HG03439 (cell line): Measurements from ENCODE around the gene ITCH.
"Not testable (repeated sequence)": the region's sequence is repeated elsewhere in the genome, so short reads cannot be mapped to it uniquely, and the experiment has no call there.

Experiments
- ATAC-seq: cut with Tn5 transposase; IDR thresholded peaks from one replicate; pipeline ENCODE4 v1.9.1; 2021; ENCODE audit warnings: mild to moderate bottlenecking, moderate library complexity; ENCODE audit not compliant: unreplicated experiment

Gene ITCH

DNA sequence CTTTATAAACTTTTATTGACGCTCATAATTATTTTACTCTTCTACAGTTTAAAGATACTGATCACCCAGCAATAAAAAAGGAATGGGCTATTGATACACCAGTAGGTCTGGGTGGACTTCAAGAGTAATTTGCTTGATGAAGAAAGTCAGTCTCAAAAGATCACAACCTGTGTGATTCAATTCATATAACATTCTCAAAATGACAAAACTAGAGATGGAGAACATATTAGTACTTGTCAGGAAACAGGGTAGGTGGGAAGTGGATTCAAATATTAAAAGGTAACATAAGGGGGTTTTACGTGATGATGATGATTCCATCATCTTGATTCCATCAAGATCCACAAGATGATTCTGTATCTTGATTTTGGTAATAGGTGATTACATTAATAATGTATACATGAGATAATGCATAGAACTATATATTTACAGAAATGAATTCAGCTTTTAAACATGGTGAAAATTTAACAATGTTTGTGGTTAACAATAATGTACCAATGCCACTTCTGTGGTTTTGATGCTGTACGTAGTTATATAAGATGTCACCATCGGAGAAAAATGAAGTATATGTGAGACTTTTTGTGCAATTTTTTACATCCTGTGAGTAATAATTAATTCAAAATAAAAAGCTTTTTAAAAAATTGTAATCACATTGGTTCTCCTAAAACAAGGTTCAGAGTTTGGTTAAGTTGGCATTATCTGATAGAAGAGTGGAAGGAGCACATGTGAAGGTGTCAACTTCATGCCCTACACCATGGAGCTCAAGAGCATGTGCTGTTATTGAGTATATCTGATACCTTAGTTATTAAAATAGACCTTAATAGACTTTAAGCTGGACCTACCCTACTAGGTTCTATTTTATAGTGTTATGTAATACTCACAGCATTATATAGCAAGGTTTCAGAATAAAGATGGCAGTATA lies 86.9 kb downstream of the ITCH start:
- no peak for ATAC-seq

DNA sequence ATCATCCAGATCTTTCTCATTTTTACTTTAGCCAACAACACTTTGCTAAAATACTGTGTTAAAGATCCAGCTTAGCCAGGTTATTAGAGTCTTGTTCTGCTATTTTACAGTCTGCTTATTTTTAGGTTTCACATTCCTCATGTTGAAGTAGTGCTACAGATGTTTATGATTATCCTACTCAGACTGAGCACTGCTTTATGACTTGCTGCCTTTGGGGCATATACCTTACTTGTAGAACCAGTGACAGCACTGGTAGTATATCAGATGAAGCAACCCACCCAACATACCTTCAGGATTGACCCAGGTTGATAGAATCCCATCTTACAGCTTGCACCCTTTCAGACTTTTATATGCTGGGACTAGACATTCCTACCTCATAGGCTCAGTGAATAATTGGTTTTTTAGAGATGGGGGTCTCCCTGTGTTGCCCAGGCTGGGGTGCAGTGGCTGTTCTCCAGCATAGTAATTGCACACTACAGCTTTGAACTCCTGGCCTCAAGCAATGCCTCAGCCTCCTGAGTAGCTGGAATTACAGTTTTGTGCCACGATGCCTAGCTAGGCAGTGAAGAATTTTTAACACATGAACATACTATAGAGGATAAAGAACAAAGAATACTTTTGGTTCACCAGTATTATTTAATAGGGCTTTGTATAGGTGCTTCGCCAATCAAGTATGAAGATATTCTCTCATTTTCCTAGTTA lies 89.4 kb downstream of the ITCH start:
- no peak for ATAC-seq

DNA sequence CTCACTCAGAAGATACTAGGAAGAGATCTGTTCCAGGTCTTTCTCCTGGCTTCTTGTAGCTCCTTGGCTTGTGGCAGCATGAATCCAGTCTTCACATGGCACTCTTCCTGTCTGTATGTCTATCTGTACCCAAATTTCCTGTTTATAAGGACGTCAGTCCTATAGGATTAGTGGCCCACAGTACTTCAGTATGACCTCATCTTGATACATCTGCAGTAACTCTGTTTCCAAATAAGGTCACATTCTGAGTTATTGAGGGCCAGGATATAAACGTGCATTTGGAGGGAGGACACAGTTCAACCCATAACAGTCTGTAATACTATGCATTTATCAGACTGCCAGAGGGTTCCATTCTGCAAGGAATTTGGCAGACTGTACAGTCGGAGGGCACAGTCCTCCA lies 95.6 kb downstream of the ITCH start:
- no peak for ATAC-seq

DNA sequence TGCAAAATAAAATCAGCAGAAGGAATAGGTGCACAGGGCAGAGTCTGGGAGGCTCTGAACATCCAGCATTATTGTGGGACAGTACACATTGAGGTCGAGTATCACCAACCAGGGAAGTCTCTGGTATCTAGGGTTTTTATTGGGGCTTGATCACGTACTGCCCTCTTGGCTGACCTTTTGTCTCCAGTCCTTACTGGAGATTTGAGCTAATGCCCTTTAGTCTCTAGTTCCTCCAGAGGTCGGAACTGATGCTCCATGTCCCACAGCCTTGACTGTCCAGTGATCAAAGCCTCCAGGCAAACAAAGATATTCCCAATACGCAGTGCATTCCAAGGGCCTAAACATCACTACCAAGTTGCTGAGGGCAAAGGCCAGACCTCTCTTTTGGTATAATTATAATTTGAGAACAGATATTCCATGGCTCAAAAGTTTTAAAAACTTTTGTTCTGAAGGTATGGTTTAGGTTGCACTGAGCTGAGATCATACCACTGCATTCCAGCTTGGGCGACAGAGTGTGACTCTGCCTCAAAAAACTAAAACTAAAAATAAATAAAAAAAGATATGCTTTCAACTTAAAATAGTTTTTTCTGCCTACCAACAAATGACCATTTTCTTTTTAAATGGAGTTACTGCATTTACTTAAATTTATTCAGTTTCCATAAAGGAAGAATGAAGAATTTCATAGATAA lies 96.3 kb downstream of the ITCH start:
- ATAC-seq = no peak

DNA sequence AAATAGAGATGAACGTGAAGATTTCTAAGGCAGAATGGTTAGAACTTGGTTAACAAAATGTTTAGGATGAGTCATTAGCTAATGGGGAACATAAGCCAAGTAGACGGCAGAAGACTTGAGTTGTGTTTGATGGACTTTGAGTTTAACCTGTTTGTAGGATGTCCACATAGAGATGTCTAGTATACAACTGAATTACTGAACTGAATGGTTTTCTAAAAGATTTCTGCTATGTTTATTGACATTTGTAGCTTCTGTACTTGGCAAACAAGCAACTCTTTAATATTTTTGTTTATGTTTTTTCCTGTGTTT lies 98.7 kb downstream of the ITCH start:
- ATAC-seq = no peak

DNA sequence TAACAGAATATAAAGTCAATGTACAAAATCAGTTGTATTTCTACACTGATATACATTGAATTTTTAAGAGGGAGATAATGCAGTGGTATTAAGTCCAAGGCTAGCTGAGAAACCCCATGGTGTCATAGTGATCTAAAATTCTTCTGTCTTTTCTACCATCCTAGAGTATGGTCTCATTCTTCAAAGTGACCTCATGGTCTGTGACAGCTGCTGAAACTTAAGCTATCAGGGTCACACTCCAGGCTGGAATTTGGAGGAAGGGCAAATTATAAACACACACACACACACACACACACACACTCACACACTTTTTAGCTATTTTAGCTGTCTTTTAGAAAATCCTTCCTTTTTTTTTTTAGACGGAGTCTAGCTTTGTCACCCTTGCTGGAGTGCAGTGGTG lies 105.9 kb downstream of the ITCH start:
- no peak for ATAC-seq

DNA sequence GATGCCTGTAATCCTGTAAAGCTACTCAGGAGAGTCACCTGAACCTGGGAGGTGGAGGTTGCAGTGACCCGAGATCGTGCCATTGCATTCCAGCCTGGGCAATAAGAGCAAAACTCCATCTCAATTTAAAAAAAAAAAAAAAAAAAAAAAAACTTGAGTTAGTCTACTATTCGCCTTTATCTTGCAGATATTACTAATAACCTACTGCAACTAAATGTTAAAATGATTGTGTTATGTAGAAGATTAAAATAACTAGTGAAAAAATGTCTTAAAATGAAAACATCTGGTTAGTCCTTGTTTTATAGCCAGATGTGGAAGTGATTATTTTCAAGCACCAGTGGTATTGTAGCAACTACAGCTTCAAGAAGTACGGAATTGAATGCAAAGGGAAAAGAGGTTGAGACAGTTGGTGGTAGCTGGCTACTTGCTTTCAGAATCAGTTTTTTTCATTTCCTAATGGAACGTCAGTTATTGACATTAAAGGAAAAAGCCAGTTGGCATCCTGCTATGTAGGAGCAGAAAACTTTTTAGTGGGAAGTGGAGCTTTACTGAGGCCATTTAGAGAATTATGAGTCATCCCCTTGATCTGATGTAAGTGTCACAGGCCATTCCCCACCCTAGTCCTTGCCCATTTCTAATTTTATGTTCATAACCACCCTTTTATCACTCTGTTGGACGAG lies 109.3 kb downstream of the ITCH start:
- ATAC-seq = no peak

DNA sequence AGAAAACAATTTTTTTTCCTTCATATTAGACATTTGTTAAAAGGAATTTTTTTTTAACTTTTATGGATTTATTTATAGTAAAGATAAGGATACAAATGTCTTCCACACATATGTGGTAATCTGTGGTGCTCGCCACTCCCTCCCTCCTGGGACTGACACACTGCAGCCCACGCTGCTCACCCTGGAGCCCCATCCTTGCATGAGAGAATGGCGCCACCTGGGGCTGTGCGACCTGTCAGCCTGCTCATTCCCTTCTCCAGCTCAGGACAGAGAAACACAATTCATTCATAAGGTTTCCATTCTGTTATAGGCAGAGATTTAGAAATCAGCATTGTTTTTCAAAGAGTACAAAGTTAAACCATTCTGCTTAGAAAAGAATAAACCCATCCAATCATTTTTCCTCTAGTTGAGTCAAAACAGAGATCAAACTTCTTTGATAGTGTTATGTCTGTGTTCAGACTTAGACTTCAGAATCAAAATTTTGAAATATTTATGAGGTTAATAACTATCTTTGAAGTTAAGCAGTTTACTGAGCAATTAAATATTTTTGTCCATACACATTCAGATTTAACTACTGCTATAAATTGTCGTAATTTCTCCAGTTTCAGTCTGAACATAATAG lies 110.3 kb downstream of the ITCH start:
- ATAC-seq = no peak

DNA sequence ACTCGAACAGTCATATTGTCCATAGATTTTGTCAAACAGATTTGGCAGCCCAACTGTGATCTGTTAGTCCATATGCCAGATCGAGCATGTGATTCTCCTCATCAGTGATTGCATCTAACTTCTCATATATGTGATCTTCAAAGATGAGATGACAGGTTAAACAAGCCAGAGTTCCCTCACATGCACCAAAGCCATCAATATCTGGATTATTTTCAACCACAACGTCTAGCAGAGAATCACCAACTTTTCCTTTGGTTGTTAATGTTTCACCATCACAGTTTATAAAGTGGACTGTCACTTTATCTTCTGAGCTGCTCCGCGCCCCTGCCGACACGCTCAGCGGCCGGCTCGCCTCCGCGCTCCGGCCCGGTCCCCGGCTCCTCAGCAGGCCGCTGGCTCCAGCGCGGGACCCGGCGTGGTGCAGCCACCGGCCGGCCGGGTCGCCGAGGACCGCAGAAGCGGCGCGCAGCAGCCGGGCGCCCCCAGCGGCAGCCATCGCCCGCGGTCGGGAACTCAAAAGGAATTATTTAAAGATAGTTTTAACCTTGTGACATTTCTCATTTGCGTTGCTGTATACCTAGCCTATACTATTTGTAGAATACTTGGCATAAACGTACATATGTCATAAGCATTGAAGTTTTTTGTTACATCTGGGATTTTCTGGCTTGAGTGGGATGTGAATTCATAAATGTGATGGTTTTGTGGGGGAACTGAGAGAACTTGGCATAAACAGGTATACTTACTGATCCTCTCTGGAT lies 113.1 kb downstream of the ITCH start:
- ATAC-seq = no peak

DNA sequence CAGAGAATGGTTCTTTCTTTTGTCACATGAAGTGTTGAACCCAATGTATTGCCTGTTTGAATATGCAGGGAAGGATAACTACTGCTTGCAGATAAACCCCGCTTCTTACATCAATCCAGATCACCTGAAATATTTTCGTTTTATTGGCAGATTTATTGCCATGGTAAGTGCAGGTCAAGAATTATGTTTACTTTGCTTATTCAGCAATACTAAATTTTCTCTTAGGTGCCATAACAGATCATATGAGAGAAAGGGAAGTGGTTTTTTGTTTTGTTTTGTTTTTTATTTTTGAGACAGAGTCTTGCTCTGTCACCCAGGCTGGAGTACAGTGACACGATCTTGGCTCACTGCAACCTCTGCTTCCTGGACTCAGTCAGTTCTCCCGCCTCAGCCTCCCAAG lies 116.6 kb downstream of the ITCH start:
- no peak for ATAC-seq

DNA sequence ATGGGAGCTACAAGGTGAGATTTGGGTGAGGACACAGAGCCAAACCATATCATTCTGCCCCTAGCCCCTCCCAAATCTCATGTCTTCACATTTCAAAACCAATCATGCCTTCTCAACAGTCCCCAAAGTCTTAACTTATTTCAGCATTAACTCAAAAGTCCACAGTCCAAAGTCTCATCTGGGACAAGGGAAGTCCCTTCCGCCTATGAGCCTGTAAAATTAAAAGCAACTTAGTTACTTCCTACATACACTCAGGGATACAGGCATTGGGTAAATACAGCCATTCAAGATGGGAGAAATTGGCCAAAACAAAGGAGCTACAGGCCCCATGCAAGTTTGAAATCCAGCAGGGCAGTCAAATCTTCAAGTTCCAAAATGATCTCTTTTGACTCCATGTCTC lies 119.1 kb downstream of the ITCH start:
- ATAC-seq = not testable (repeated sequence)

DNA sequence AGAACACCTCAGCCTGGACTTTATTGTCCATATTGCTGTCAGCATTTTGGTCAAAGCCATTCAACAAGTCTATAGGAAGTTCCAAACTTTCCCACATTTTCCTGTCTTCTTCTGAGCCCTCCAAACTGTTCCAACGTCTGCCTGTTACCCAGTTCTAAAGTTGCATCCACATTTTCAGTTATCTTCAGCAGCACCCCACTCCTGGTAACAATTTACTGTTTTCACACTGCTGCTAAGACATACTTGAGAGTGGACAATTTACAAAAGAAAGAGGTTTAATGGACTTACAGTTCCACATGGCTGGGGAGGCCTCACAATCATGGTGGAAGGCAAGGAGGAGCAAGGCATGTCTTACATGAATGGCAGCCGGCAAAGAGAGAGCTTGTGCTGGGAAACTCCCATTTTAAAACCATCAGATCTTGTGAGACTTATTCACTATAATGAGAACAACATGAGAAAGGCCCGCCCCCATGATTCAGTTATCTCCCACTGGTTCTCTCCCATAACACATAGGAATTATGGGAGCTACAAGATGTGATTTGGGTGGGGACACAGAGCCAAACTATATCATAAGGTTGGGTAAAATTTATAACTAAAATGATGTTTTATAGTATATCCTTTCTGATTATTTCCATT lies 120.6 kb downstream of the ITCH start:
- not testable (repeated sequence) for ATAC-seq

DNA sequence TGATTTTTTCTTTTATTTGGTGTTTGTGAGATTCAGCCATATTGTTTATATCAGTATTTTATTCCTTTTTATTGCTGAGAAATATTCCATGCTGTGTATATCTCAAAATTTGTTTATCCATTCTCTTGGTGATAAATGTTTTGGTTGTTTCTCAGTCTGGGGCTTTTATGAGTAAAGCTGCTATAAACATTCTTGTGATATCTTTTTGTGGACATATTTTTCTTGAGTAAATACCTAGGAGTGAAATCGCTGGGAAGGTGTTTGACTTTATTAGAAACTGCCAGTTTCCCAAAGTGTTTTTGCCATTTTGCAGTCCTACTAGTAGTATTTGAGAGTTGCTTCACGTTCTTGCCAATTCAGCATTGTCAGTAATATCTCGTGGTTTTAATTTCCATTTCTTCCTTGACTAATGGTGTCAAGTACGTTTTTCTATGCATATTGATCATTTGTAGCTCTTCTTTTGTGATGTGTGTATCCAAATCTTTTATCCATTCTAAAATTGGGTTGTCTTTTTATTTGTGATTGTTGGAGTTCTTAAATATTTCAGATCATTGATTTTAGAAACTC lies 122.1 kb downstream of the ITCH start:
- no peak for ATAC-seq

DNA sequence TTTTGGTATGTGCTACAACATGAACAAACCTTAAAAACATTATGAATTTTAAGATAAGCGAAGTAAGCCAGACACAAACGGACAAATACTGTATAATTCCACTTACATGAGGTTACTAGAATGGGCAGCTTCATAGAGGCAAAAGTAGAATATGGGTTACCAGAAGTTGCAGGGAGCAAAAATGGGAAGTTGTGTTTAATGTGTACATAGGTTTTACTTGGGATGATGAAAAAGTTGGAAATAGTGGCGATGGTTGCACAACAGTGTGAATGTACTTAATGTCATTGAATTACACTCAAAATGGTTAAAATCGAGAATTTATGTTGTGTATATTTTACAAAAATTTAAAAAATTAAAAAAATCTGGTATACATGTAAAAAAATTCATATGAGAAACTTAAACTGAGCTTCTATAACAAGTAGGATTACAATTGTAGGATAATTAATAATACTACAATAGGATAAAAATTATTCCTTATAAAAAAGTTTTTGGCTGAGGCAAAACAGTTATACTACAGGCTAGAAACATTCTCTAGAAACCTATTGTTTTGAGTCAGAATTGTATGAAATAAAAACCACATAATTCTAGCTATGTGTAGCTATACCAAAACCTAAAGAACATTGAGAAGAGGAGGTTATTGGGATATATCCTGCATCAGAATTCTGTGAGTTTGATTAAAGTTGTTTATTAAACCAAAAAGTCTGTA lies 128.3 kb downstream of the ITCH start:
- no peak for ATAC-seq

DNA sequence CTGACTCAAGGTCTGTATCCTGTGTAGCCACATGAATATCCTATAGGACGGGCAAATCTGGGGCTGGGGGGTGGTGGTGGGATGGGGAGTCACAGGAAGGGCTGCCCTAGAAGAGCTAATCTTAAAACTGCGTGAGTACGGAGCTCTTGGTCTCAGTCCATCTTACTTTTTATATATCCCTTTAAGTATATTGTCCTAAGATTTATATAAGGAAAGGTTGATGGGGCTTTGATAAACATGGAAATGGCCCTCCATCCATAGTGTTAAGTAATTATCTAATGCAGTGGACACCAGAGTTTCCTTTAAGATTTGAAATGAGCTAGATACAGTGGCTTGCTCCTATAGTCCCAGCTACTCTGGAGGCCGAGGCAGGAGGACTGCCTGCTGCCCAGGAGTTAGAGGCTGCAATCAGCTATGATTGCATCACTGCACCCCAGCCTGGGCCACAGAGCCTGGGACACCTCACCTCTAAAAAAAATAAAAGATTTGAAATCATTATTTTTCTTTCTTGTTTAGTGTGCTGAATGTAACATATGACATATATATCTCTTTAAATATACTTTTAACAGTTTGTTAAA lies 128.9 kb downstream of the ITCH start:
- ATAC-seq = no peak

DNA sequence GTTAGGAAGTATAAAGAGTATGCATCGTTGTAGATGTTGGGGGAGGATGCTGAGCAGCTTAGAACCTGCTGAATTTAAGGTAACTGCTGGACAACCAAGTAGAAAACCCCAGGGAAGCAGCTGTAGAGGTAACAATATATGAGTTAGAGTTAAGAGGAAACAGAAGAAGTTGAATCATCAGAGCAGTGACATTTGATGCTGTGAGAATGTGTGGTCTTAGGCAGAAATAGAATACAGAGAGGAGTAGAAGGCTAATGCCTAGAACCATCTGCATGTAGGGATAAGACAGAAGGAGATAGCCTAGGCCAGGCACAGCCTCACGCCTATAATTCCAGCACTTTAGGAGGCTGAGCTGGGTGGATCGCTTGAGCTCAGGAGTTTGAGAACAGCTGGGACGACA lies 130.6 kb downstream of the ITCH start:
- no peak for ATAC-seq

DNA sequence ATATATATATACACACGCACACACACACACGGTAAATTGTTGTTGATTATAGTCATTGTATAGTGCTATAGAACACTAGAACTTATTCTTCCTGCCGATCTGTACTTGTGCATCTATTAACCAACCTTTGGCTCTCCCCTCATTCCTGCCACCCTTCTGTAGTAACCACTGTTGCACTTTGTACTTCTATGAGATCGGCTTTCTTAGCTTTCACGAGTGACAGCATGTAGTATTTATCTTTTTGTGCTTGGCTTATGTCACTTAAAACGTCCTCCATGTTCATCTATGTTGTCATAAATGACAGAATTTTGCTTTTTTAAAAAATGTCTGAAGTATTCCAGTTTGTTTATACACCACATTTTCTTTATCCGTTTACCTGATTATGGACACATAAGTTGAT lies 132.2 kb downstream of the ITCH start:
- ATAC-seq = no peak

DNA sequence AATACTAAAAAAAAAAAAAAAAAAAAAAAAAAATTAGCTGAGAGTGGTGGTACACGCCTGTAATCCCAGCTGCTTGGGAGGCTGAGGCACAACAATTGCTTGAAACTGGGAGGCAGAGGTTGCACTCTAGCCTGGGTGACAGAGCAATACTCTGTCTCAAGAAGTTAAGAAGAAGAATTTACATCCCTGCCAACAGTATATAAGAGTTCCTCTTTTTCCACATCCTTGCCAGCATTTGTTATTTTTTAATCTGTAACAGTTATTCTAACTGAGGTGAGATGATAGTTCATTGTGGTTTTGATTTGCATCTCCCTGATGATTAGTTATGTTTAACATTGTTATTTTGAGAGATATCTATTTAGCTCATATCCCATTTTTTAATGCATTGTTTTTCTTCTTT lies 132.8 kb downstream of the ITCH start:
- ATAC-seq = no peak
